Measurements from ENCODE around the gene PIGQ.

DNA sequence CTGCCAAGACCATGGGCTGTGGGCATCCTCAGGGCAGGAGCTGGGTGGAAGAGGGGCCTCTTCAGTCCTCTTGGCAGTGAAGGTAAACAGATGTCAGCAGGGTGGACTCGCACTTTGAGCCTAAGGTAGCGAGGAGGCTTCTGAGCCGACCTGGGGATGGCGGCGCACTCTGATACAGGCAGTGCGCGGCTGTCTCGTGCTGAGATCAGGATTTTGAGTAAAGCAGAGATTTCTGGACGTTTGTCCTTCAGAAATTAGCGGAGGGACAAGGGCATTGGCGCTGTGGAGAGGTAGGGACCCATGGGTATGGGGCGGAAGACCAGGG is 26.9 kb downstream of the PIGQ start:
- TF ChIP-seq, protein P1, sequence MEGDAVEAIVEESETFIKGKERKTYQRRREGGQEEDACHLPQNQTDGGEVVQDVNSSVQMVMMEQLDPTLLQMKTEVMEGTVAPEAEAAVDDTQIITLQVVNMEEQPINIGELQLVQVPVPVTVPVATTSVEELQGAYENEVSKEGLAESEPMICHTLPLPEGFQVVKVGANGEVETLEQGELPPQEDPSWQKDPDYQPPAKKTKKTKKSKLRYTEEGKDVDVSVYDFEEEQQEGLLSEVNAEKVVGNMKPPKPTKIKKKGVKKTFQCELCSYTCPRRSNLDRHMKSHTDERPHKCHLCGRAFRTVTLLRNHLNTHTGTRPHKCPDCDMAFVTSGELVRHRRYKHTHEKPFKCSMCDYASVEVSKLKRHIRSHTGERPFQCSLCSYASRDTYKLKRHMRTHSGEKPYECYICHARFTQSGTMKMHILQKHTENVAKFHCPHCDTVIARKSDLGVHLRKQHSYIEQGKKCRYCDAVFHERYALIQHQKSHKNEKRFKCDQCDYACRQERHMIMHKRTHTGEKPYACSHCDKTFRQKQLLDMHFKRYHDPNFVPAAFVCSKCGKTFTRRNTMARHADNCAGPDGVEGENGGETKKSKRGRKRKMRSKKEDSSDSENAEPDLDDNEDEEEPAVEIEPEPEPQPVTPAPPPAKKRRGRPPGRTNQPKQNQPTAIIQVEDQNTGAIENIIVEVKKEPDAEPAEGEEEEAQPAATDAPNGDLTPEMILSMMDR (conservative IDR thresholded peaks at IDR 0.05 in 1 of 2, IDR thresholded peaks at IDR 0.05 in 1 of 2; ENCODE audit: low read depth in 1 of 2, low read length in 2 of 2), result no peak
- TF ChIP-seq EZH2 (IDR thresholded peaks at IDR 0.05; ENCODE audit: low read length, missing control alignments), result no peak
